Mammary microvascular endothelial cell (primary cell): Measurements from ENCODE around the gene CLPTM1L. TPM values are rescaled to one million over a fixed set of nuclear protein-coding genes. Genes with fewer than 3 reads are reported as not detected.

Experiments
- total RNA-seq: library from RNA; depleted of rRNA; stranded (reverse); fragments of >200 nt; gene quantifications from 2 replicates; pipeline ENCODE4 v1.2.3, GENCODE V29; 2015

Gene CLPTM1L, protein sequence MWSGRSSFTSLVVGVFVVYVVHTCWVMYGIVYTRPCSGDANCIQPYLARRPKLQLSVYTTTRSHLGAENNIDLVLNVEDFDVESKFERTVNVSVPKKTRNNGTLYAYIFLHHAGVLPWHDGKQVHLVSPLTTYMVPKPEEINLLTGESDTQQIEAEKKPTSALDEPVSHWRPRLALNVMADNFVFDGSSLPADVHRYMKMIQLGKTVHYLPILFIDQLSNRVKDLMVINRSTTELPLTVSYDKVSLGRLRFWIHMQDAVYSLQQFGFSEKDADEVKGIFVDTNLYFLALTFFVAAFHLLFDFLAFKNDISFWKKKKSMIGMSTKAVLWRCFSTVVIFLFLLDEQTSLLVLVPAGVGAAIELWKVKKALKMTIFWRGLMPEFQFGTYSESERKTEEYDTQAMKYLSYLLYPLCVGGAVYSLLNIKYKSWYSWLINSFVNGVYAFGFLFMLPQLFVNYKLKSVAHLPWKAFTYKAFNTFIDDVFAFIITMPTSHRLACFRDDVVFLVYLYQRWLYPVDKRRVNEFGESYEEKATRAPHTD
- 131 and 144 TPM in 2 replicates for total RNA-seq

DNA sequence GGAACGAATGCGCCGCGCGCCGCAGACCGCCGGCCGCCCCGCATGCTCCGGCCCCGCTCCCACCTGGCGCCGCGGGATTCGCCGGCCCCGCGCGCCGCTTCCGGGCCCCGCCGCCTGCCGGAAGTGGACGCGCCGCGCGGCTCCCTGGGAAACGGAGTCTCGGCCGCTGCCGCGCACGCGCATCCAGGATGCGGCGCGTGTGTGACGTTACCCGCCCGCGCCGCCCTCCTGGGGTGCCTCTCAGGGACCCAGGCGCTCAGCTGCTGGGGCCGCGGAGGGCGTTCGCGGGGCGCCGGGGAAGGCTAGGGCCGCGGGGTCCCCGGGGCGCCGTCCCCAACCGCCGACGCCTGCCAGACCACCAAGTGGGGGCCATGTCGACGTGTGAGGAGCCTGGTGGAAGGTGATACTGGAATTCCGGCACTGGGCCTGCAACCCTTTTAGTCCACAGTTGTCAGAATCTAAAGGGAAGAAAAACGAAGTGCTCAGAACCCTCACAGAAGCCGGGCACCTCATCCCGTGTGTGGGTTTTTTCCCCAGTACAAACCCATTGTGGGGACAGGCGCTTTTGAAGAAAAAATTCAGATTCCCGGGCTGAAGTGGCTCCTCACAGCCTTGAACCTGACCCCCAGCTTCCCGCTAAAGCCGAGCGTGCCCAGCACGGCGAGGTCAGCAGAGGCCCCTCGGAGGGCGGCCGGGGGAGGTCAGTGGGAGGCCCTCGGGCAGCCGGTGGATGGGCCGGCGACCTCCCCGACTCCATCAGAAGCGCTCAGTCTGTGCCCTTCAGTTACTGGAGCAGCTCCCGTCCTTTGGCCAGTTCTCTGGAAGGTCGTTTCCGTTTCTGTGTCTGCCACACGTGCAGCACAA, at the start of gene CLPTM1L:
CLPTM1L (minus strand) TSS at position 125 of the 864 bp plus-strand sequence. CDS start 258 bp downstream, outside the sequence.

DNA sequence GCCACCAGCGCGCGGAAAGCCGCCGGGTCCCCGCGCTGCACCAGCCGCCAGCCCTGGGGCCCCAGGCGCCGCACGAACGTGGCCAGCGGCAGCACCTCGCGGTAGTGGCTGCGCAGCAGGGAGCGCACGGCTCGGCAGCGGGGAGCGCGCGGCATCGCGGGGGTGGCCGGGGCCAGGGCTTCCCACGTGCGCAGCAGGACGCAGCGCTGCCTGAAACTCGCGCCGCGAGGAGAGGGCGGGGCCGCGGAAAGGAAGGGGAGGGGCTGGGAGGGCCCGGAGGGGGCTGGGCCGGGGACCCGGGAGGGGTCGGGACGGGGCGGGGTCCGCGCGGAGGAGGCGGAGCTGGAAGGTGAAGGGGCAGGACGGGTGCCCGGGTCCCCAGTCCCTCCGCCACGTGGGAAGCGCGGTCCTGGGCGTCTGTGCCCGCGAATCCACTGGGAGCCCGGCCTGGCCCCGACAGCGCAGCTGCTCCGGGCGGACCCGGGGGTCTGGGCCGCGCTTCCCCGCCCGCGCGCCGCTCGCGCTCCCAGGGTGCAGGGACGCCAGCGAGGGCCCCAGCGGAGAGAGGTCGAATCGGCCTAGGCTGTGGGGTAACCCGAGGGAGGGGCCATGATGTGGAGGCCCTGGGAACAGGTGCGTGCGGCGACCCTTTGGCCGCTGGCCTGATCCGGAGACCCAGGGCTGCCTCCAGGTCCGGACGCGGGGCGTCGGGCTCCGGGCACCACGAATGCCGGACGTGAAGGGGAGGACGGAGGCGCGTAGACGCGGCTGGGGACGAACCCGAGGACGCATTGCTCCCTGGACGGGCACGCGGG, 49.9 kb downstream of the CLPTM1L start, which contains the start of gene TERT:
TERT (minus strand) TSS at position 234 of the 815 bp plus-strand sequence; CDS start at position 155, 79 bp downstream.

Other genes starting within 250 kb of the CLPTM1L start
- gene SLC12A7, start 233.0 kb downstream of the CLPTM1L start, total RNA-seq = 19.8 and 27.1 TPM in 2 replicates
- gene SLC6A19, start 143.5 kb downstream of the CLPTM1L start, total RNA-seq = not detected in 2 replicates
- gene SLC6A18, start 119.7 kb downstream of the CLPTM1L start, total RNA-seq = not detected in 2 replicates
- not detected in 2 replicates for gene TERT, start 50.0 kb downstream of the CLPTM1L start, total RNA-seq
- gene SLC6A3, start 100.3 kb upstream of the CLPTM1L start, total RNA-seq = not detected in 2 replicates
- gene LPCAT1, start 178.9 kb upstream of the CLPTM1L start, total RNA-seq = 43.9 and 55.0 TPM in 2 replicates